ENCODE data around the gene PRAC2. TPM values are rescaled to one million over a fixed set of nuclear protein-coding genes. Genes with fewer than 3 reads are reported as not detected.

PRAC2 gene
- total RNA-seq, 1 experiment from 2014 or later = not detected

GRCh38 chr17:48692049-48692448 lies 30.9 kb upstream of the PRAC2 start:
- no peak for TF ChIP-seq POLR2AphosphoS5 (IDR thresholded peaks at IDR 0.05; ENCODE audit: low read depth, low read length)
- TF ChIP-seq REST (IDR thresholded peaks at IDR 0.05; ENCODE audit: insufficient read depth in 1 of 2, low read depth in 2 of 2, low read length in 1 of 2) = no peak
- Histone ChIP-seq H3K27ac (ENCODE audit: low read length) (no peak overlapping the region), H3K4me3 (ENCODE audit: low read depth in 2 of 2, low read length in 2 of 2) (no peak overlapping the region), H3K4me1 (ENCODE audit: control insufficient read depth, insufficient read depth, low read length) (no peaks in the 10 kb centered on the region), H3K36me3 (ENCODE audit: control insufficient read depth, insufficient read depth, low read length) (no peaks in the 10 kb centered on the region), H3K9me3 (ENCODE audit: control insufficient read depth, insufficient read depth, low read depth, low read length) (no peaks in the 10 kb centered on the region), H3K27me3 (ENCODE audit: control insufficient read depth, insufficient read depth, low read length) (no peaks in the 10 kb centered on the region)
- no peak for DNase-seq (ENCODE audit: low read depth, low spot score)
- ChIA-PET CTCF (no interaction called here), POLR2A (no interaction called here)
- BruUV-seq (replicated peaks) = no TSS peak
- in situ Hi-C loops (cut with HindIII; ENCODE audit: low pct_unique_long_range_greater_than_20kb, low sequenced_read_pairs) (no loop called here), intact Hi-C loops (cut with micrococcal nuclease; ENCODE audit: unreplicated experiment) (no loop called here)
- no peak for ATAC-seq

DNA sequence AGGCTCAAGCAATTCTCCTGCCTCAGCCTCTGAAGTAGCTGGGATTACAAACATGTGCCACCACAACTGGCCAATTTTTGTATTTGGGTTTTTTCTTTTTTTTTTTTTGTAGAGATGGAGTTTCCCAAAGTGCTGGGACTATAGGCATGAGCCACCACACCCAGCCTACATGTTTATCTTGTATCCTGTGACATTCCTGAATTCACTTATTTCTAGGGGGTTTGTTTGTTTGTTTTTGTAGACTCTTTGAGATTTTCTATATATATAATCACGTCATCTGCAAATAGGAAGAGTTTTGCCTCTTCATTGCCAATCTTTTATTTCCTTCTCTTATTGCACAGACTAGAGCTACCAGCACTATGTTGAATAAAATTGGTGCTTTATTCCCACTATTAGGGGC lies 29.8 kb upstream of the PRAC2 start:
- DNase-seq (ENCODE audit: low read depth, low spot score) (no peak), ATAC-seq (no peak)
- Histone ChIP-seq H3K4me1 (ENCODE audit: control insufficient read depth, insufficient read depth, low read length) (no peaks in the 10 kb centered on the region), H3K9me3 (ENCODE audit: control insufficient read depth, insufficient read depth, low read depth, low read length) (no peaks in the 10 kb centered on the region), H3K27me3 (ENCODE audit: control insufficient read depth, insufficient read depth, low read length) (no peaks in the 10 kb centered on the region), H3K36me3 (ENCODE audit: control insufficient read depth, insufficient read depth, low read length) (no peaks in the 10 kb centered on the region), H3K4me3 (ENCODE audit: low read depth in 2 of 2, low read length in 2 of 2) (no peak overlapping the region), H3K27ac (ENCODE audit: low read length) (no peak overlapping the region)
- ChIA-PET POLR2A (no interaction called here), CTCF (interaction anchor here (0.7 kb wide), 1 partner anchor 12 kb away, joined by 7 read pairs; no protein-coding TSS in a partner anchor)
- TF ChIP-seq TCF7L2 (IDR thresholded peaks at IDR 0.05; ENCODE audit: low read depth, low read length) = no peak
- no peak for TF ChIP-seq POLR2AphosphoS5 (IDR thresholded peaks at IDR 0.05; ENCODE audit: low read depth, low read length)
- intact Hi-C loops (cut with micrococcal nuclease; ENCODE audit: unreplicated experiment) = no loop called here
- BruUV-seq (replicated peaks) = no TSS peak
- in situ Hi-C loops (cut with HindIII; ENCODE audit: low pct_unique_long_range_greater_than_20kb, low sequenced_read_pairs) = no loop called here

DNA sequence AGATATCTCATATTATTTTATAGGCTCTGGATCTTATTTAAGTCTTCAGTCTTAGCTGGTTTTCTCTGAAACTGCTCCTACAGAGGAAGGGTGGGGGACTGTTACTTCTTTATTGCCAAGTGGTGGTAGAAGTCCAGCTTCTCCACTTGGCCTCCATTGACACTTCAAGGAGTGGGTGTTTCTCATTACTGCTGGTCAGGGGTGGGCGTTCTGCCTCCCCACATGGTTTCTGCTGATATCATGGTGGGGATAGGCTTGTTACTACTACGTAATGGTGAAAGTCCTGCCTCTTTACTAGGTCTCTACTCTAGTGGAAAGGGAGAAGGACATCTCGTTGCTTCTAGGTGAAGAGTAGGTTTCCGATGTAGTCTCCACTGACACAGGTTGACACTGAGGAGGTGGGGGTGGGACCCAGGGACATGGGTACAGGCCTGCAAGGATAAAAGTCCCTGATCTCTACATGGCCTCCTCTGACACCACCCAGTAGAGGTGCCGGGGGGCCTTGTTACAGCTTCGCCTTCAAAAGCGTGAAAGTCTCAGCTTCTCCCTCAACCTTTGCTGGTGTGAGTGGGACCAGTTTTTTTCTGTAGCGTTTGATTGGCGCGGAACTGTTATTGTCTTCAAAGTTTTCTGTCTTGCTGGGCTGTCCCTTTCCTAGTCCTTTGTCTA lies 21.0 kb upstream of the PRAC2 start:
- ChIA-PET POLR2A (no interaction called here), CTCF (interaction anchor here (0.7 to 1.0 kb wide), 2 partner anchors 22 to 173 kb away, joined by 3 read pairs; no protein-coding TSS in a partner anchor)
- H3K4me3 ChIP-seq (ENCODE audit: low read depth in 2 of 2, low read length in 2 of 2) = no peak overlapping the region
- no peak for DNase-seq (ENCODE audit: low read depth, low spot score)
- H3K27me3 ChIP-seq (ENCODE audit: control insufficient read depth, insufficient read depth, low read length) = no peaks in the 10 kb centered on the region
- no peak overlapping the region for H3K27ac ChIP-seq (ENCODE audit: low read length)
- intact Hi-C loops (cut with micrococcal nuclease; ENCODE audit: unreplicated experiment) (no loop called here), in situ Hi-C loops (cut with HindIII; ENCODE audit: low pct_unique_long_range_greater_than_20kb, low sequenced_read_pairs) (no loop called here)
- no peaks in the 10 kb centered on the region for H3K9me3 ChIP-seq (ENCODE audit: control insufficient read depth, insufficient read depth, low read depth, low read length)
- no peaks in the 10 kb centered on the region for H3K36me3 ChIP-seq (ENCODE audit: control insufficient read depth, insufficient read depth, low read length)
- BruUV-seq (replicated peaks) = no TSS peak
- H3K4me1 ChIP-seq (ENCODE audit: control insufficient read depth, insufficient read depth, low read length) = no peaks in the 10 kb centered on the region
- TF ChIP-seq TCF7L2 (IDR thresholded peaks at IDR 0.05; ENCODE audit: low read depth, low read length) (no peak), SIN3A (IDR thresholded peaks at IDR 0.05; ENCODE audit: borderline replicate concordance, insufficient read depth, low read depth, low read length) (no peak), CTCF (IDR thresholded peaks at IDR 0.05) (no peak), REST (IDR thresholded peaks at IDR 0.05; ENCODE audit: insufficient read depth in 1 of 2, low read depth in 2 of 2, low read length in 1 of 2) (no peak), POLR2AphosphoS5 (IDR thresholded peaks at IDR 0.05; ENCODE audit: low read depth, low read length) (no peak)
- no peak for ATAC-seq
